ENCODE results near the gene RAD51B.
A peak's percentile ranks its signal among the peaks of the same experiment; 100 is the strongest.

DNA sequence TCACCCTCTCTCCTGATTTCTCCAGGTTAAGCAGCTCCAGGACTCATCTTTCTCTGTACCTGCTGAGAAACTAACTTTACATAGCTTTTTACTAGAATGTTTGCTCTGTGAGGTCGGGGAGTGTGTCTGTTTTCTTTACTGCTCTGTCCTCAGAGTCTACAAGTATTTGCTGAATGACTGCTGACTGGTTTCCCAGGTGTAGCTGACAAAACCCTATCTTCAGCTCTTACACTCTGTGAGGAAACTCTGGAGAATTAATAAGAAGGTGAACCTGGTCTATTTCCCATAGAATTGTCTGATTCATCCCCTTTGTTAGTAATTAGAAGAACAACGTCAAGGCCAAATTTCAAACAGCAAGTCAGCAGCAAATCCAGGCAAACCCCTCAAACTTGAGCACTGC lies 746.5 kb downstream of the RAD51B start:
- TF ChIP-seq, protein P1, sequence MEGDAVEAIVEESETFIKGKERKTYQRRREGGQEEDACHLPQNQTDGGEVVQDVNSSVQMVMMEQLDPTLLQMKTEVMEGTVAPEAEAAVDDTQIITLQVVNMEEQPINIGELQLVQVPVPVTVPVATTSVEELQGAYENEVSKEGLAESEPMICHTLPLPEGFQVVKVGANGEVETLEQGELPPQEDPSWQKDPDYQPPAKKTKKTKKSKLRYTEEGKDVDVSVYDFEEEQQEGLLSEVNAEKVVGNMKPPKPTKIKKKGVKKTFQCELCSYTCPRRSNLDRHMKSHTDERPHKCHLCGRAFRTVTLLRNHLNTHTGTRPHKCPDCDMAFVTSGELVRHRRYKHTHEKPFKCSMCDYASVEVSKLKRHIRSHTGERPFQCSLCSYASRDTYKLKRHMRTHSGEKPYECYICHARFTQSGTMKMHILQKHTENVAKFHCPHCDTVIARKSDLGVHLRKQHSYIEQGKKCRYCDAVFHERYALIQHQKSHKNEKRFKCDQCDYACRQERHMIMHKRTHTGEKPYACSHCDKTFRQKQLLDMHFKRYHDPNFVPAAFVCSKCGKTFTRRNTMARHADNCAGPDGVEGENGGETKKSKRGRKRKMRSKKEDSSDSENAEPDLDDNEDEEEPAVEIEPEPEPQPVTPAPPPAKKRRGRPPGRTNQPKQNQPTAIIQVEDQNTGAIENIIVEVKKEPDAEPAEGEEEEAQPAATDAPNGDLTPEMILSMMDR (IDR thresholded peaks at IDR 0.05), result no peak
- TF ChIP-seq POLR2A (IDR thresholded peaks at IDR 0.05), result peak in 1 of 2 donors; percentile 69

All from thyroid gland (tissue), 4 donors.